GM21737 (cell line): ENCODE measurements around the gene RIC3.

ENCODE experiments used
- ATAC-seq: cut with Tn5 transposase; IDR thresholded peaks from one replicate; pipeline ENCODE4 v1.9.1; 2021; ENCODE audit warnings: mild to moderate bottlenecking, moderate library complexity; ENCODE audit not compliant: unreplicated experiment

Gene RIC3

DNA sequence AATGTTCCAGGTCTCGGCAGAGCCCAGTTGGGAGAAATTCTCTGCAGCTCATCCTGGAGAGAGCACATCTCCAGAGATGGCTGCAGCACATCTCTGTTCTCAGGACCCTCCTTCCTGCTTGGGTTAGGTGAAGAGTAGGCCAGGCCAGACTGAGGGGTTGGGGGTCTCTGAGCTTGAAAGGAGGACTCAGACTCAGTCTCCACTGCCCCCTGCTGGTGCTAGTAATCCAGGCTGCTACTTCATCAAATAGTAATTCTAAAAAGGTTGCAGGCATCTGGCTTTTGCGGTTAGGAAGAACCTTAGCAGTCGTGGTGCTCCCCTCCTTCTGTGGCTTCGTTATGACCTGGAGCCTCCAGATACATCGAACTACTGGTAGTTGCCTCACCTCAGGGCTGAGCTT is 78.1 kb downstream of the RIC3 start:
- ATAC-seq: no peak

DNA sequence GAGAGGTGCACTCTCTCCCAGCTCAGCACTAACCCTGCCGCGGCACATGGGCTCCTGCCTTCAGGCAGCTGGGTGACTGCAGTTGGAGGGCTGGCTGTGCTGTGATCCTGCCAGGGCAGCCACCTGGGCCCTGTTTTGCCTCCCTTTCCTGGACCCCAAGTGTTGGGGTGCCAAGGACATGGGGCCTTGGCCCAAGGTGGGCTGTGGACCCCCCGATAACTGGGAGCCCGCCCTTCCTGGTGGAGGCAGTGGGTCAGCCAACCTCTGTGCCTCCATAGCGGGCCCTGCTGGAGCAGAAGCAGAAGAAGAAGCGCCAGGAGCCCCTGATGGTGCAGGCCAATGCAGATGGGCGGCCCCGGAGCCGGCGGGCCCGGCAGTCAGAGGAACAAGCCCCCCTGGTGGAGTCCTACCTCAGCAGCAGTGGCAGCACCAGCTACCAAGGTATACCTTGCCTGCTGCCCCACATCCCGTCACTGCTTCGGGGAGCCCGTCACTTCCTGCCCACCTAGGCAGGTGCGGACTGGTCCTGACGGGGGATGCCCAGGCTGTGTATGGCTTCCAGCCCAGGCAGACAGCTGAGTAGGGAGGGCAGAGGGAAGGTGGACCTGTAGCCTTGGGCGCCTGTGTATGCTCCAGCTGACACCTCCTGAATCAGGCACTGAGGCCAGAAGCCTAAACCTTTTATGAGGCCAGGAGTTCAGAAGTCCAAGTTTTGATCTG is 78.9 kb downstream of the RIC3 start:
- ATAC-seq: no peak

DNA sequence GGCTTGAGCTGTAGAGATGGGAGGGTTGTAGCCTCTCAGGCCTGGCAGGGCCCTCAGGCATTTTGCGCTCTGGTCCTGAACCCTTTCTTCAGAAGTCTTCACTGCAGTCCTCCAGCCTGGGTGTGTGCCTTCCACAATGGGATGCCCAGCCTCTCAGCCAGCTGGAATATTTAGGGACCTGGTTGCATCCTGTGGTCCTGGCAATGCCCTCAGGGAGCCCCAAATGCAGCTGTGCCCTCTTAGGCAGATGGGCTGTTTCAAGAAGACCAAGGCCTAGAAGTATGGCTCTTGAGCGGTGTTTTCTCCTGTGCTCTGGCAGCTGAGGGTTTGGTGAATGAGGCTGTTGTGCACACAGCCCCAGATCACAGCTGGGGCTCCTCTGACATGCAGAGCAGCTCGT is 81.1 kb downstream of the RIC3 start:
- no peak for ATAC-seq

DNA sequence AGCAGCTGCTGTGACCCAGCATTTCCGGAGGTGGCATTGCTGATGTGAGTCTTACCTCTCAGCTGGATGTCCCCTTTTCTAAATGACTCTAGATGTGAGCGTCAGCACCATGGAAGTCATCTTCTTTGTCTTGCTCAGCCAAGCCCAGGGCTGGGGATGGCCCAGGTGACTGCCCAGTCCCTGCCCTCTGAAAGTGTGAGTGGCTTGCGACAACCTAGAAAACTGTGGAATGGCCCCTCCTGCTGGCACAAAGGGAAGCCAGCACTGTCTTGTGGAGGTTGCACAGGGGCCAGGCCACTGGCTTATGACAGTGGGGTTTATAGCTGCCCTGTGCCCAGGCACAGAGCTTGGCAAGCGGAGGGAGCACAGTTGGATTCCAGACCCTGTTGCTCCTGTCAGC is 81.6 kb downstream of the RIC3 start:
- ATAC-seq: no peak

DNA sequence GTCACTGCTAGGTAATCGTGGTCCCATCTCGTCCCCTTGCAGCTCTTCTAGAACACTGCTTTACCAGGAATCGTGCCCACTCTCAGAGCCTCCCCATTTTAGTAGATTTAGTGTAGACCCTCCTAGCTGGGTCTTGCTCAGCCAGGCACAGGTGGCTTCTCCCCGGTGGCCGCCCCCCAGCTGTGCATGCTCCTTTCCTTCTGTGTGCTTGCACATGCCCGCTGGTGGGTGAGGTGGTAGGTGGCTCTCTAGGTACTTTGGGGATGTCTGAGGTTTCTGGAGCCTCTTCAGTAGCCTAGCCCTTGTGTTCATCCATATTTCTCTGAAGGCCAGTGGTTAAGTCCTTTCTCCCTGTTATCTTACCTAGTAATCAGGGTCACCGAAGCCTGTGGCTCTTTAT is 82.3 kb downstream of the RIC3 start:
- no peak for ATAC-seq

DNA sequence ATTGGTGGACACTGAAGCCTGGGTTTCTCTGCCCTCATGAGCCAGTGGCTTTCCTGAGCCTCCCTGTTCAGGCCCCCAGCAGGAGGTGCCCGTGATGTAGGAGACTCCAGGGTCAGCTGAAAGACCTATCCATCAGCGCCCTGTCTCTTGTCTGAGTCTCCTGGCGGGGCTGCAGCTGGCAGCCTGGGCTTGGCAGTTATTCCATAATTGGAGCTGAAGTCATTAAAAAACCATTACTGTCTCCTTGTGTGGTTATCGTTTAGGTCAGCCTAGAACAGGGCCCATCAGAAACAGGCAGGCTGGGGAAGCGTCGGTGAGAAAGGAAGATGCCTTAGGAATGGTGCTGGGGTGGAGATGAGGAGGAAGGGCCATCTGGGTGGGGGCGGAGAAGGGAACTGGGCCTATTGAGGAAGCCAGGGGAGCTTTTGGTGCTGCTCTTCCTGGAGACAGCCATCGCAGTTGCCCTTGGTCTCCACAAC is 82.8 kb downstream of the RIC3 start:
- ATAC-seq: no peak

DNA sequence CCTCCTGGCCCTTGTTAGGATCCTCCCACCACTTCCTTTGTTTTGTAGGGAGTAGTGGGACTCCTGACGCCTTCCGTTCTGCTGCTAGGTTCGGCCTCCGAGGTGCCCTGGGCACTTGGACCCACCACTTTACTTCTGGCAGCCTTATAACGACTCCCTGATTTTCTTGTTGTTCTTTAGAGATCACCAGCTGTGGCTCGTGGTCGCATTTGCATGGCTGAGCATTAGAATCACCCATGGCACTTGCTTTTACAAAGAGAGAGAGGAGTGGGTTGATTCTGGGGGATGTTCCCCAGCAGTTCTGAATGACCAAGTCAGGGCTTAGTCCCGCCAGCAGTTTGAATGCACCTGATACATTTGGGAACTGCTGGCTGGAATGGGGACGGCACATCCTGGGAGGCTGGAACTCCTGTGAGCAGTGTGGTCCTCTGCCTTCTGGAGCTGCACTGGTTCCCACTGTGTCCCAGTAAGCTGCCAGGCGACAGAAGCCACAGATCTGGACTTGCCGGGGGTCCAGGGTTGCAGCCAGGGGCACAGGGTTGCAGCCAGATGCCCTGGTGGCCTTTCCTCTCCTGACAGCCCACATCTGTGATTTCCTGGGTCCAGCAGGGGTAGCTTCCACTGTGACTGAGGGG is 83.7 kb downstream of the RIC3 start:
- no peak for ATAC-seq

DNA sequence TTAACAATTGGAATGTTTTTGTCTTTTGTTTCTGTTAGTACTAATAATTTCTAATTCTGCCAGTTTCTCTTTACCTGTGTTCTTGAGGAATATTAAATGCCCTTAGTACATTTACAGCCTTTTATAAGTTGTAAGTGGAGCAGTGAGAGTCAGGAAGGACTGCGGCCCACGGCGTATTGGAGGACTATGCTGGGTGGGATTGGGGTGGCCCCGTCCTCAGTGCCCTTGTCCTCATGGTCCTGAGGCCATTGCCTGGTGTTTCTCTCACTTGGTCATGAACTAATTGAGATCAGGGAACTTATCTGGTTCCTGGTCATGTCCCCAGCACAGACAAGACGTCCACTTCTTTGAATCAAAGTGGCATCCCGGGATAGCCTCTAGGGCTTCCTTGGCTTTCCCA is 84.5 kb downstream of the RIC3 start:
- no peak for ATAC-seq

DNA sequence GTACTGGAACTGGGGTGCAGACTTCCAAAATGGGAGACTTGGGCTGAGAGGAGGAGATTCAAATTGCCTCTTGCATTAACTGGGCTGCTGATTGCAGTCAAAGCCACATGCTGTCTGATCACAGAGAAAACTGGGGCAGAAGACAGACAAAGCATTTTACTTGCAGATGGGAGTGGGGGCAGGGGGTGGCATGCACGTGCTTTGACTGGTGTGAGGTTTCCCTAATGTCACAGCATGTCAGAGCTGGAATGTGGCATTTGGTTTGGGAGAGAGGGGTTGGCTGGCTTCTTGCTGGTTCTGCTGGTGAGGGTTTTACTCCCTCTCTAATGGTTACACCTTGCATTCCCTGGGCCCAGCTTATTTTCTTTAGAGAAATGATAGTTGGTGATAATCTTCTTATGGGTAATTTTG is 84.9 kb downstream of the RIC3 start:
- no peak for ATAC-seq

DNA sequence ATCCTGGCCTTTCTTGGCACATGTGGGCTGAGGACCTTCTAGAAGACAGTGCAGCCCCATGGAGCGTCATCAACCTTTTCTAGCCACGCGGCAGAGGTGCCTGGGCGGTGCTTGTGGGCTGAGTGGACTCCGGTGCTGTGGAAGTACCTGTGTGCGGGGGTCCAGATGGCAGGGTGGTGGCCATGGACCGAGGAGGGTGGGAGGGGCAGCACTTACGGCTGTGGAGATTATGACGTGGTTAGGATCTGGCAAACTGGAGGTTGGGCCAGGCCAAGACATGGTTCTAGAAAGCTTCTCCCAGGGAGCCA is 85.8 kb downstream of the RIC3 start:
- ATAC-seq: no peak

DNA sequence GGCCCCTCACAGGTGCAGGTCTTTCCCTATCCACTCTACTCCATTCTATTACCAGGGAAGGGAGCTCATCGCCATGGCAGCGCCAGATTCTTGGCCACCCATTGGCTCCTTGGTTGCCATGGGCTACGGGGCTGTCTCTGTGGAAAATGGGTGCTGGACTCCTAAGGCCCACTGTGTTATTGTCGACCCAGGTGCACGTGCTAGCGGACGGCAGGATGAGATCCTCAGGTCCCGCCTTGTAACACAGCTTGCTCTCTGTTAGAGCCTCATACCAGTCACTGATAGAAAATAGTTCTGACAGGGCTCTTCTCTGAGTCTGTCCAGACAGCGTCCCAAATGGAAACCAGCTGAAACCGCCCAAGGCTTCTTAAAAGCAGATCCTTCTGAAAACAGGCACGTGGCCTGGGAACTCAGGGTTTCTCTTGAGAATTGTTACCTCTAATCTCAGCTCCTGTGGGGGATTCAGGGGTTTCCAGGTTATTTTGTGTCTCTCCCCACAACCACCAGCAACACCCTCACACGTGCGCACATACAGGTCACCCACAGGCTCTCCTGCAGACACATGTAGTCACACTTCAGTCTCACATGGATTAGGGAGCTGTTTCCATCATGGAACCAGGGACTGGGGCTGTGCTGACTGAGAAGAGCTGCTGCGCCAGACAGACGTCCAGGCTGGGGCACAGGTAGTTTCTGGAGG is 86.3 kb downstream of the RIC3 start:
- ATAC-seq: no peak

DNA sequence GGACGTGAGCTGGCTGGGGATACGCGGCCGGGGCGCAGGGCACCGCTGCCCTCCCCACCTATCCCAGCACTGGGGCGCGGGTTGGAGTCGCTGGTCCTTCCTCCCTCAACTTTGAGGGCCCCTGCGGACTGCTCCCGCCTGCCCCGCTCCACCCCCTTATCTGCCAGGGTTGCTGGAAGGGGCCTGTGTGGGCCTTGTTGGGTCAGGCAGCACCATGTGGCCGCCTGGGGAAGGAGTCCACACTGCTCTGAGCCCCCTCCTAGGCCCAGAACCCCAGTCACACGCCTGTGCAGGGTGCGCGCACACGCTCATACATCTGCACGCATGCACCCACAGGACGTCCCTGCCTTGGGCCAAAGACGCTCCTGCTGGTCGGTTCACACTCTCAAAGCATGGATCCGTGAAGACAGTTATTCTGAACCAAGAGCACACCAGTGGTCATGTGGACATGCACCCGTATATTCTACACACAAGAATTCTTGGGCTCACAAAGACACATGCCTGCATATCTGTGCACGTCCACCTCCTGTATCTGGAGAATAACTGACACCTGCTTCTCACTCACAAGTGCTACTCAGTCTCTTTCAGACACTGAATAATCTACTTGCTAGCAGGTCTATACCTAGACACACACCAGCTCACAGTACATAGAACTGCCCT is 87.1 kb downstream of the RIC3 start:
- no peak for ATAC-seq

DNA sequence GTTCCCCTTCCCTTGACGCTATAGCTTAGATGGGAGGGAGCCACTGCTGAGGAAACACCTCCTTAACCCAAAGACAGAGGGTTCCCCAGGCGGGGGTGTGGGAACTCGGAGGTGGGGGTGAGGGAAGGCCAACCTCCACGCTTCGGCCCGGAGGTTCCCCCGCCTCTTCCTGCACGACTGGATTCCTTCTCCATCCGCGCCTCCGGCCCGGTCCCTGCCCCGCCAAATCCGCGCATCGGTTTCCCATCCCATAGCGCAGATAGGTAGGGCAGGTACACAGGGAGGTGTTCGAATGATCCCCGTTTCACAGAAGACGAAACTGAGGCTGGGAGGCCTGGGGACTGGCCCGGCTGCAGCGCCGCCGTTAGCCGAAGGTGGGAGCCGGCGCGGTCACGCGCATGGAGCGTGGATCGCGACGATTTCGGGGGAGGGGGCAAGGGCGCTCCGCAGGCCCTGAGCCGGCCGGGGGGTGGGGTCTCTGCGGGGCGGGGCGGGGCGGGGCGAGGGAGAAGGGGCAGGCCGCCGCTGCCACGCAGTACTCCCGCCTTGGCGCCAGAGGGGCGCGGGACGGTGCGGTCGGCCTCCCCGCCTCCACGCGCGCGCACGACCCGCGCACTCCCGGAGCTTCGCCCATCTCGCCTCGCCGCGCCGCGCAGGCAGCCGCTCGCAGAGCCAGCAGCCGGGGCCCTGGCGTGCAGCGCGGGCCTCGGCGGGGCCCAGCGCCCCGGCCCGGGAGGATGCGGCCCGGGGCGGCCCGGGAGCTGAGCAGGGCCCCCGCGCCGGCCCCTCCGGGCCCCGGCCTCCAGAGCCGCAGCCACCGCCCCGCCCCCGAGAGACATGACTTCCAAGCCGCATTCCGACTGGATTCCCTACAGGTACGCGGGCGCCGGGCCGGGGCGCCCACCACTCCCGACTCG is 87.9 kb downstream of the RIC3 start, which contains the start of gene TUB:
Gene TUB (plus strand): TSS at position 538 of the 917 bp plus-strand sequence. CDS start 300 bp downstream, at position 838.
- ATAC-seq: no peak

DNA sequence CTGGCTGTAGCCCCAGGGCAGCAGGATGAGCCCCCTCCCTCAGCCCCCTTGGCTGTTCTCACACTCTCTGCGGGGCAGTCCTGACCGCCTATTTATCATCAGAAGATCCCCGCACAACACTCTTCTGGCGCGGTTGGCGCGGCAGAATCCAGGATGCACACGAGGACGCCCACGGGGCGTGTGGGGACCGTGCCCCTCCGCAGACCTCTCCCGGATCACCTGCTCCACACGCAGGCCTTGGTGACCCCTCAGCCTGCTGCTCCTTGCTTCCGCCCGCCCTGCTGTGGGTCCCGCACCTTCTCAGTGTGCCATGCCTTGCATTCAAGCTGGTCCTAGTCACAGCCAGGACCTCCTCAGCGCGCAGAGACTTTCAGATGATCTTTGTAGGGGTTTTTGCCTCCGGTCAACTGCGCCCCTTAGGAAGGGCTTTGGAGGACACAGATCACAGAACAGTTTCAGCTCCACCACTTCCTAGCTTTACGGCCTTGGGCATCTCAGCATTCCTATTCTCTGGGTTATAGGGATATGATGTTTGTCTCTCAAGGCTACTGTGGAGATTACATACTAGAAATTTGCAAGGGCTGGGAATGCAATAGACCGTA is 88.7 kb downstream of the RIC3 start:
- ATAC-seq: no peak

DNA sequence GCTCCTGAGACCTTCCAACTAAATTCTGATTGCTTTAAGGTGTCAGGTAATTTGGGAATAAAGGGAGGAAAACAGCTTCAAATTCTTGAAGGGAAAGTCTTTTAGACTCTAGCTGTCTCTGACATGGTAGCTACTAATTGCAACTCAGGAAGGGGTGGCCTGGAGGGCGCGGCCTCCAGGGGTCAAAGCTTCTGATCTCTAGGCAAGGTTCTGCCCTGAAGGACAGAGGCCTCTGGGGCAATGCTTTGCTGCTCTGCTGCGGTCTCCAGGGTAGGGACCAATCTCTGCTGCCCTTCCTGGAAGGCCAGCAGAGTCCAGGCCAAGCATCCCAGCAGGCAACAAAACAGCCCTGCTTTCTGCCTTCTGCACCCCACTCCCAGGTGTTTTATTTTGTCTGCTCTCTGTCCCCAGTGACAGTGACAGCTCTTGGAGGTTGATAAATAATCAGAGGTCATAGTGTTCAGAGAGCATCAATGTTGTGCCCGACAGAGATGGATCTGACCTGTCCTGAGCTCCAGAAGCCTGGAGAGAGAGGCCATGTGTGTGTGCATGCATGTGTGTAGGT is 89.6 kb downstream of the RIC3 start:
- no peak for ATAC-seq

DNA sequence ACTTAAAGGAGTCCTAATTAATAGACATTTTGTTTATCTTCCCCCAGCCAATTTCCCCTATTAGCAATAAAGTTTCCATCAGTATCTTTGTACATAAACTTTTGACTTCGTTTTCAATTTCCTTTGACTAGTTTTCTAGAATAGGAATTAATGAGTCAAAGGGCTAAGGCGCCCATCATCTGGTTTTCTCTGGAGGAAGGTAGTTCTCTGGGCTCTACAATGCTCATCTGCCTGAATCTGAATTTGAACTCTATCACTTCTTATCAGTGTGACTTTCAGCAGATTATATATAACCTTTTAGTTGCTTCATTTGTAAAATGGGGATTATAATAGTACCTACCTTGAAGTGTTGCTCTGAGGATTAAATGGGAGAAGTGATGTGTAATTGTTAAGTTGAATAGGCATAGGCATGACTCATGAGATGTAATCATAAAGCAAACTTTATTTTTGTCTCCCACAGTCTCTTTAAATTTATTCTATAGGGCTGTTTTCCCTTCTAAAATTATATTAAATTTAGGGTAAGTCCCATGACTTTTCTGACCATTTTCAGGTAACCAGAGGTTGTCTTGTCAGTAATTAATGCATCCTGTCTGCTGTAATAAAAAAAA is 93.6 kb downstream of the RIC3 start:
- no peak for ATAC-seq

DNA sequence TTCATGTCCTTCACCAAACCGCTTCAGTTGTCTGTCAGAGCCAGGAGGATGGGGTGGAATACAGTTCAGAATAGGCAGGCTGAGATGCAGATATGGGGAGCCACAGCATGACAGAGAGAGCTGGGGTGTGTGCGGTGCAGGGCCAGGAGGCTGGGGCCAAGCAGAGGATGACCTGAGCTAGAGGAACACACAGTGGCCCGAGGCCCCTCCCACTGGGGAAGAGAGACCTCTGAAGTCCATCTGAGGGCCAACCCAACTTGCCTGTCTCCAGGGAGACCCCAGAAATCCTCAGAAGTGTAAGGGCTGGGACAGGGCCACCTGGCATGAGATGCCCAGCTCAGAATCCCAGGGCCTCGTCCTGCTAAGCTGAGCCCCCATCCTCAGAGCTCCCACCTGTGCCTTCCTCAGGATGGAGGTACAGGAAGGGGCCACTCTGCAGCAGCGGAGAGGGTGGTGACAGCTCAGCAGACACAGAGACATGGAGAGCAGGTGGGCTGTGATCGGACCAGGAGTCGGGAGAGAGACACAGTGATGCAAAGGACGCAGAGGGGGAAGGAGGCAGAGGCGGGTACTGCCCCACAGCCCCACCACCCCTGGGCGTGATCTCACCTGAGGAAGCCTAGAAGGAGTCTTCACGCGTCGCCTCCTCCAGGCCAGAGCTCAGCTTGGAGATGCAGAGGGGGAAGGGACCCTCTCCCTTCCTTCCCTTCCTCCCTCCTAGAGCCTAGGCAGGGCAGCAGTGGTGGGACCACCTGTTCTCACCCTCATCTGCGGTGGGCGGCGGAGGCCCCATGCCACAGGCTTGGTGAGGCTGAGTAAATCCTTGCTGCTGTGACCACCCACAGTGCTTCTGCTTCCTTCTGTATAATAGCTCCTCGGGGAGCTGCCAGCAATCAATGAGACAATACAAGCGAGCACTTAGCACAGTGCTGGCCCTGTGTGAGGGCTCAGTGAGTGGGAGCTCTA is 96.9 kb downstream of the RIC3 start:
- no peak for ATAC-seq

DNA sequence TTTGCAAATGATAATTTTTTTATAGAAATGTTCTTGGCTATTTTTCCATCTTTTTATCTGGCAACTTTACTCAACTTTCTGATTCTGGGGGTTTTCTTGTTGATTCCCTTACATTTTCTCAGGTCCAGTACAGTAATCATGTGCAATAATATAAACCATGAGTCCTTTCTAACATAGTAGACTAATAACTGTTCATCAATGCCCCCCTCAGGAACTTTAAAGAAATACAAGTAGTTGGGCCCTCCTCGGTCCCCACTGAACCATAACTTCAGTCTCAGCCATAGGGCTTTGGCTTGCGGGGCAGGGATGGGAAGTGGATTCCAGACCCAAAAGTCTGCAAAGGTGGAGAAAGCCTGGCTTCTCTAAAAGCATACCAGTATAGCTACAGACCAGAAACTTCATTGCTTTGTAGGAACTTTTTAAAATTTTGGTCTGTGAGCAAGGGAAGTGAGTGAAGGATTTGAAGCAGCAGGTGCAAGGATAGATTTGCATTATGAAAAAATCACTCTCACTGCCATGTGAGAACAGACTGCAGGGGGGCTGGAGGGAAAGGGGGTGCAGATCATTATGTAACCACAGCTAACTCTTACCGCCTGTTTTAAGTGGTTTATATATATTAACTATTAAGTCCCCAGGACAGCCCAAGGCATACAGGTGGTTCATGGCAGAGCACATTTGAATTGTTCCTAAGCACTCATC is 98.3 kb downstream of the RIC3 start:
- peak; percentile 64 for ATAC-seq
